ENCODE results near the gene CYP8B1.

Gene CYP8B1, protein sequence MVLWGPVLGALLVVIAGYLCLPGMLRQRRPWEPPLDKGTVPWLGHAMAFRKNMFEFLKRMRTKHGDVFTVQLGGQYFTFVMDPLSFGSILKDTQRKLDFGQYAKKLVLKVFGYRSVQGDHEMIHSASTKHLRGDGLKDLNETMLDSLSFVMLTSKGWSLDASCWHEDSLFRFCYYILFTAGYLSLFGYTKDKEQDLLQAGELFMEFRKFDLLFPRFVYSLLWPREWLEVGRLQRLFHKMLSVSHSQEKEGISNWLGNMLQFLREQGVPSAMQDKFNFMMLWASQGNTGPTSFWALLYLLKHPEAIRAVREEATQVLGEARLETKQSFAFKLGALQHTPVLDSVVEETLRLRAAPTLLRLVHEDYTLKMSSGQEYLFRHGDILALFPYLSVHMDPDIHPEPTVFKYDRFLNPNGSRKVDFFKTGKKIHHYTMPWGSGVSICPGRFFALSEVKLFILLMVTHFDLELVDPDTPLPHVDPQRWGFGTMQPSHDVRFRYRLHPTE

GRCh38 chr3:42875325-42876151 is at the start of gene CYP8B1:
CYP8B1 (minus strand) TSS chr3:42875879; CDS start chr3:42875816, 63 bp downstream.
- DNase-seq (ENCODE audit: extremely low spot score), result no peak
- TF ChIP-seq NFRKB (IDR thresholded peaks at IDR 0.05) (no peak), ELF4 (IDR thresholded peaks at IDR 0.05) (no peak), HDGF (IDR thresholded peaks at IDR 0.05; ENCODE audit: borderline replicate concordance) (no peak), SUZ12 (IDR thresholded peaks at IDR 0.05) (no peak), FOXA1 (IDR thresholded peaks at IDR 0.05) (no peak)
- CTCF ChIA-PET, result interaction anchor here (0.7 kb wide), 1 partner anchor 12 kb away, joined by 3 read pairs; no protein-coding TSS in a partner anchor
- POLR2A ChIA-PET, result no interaction called here

DNA sequence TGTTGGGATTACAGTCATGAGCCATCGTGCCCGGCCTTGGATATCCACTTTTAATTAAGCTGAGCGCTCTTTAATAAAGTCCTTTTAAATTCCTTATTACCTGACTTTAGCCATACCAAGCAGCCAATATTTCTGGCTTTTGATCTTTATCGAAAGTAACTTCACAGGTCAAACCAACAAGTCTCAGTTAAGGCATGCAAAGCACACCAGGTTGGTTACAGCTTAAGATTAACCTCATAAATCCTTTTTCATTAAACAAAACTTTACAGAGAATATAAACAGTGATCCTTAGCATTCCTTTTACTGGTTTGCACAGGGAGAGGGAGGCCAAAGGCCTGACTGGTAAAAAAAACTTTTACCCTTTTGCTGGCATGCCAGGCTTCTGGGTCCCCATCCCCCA is 47.9 kb upstream of the CYP8B1 start:
- no peak for DNase-seq (ENCODE audit: extremely low spot score)
- POLR2A ChIA-PET, result no interaction called here
- CTCF ChIA-PET, result no interaction called here

GRCh38 chr3:42914771-42915515 is 39.3 kb upstream of the CYP8B1 start:
- CTCF ChIA-PET, result no interaction called here
- DNase-seq (ENCODE audit: extremely low spot score), result no peak

More for the DNA sequence above, 47.9 kb upstream of the CYP8B1 start:
- TF ChIP-seq TARDBP (IDR thresholded peaks at IDR 0.05) (no peak), FOXK2 (IDR thresholded peaks at IDR 0.05) (no peak)

GRCh38 chr3:42911551-42911950 is 35.9 kb upstream of the CYP8B1 start:
- ChIA-PET CTCF (no interaction called here), POLR2A (no interaction called here)
- no peak for DNase-seq (ENCODE audit: extremely low spot score)
- TF ChIP-seq NFRKB (IDR thresholded peaks at IDR 0.05), result no peak
- no peak for TF ChIP-seq CTBP1 (IDR thresholded peaks at IDR 0.05; ENCODE audit: borderline replicate concordance)
- TF ChIP-seq ELF4 (IDR thresholded peaks at IDR 0.05), result no peak

More at GRCh38 chr3:42914771-42915515, 39.3 kb upstream of the CYP8B1 start:
- POLR2A ChIA-PET, result no interaction called here
- TF ChIP-seq LEF1 (IDR thresholded peaks at IDR 0.05; ENCODE audit: borderline replicate concordance), result no peak
- no peak for TF ChIP-seq ZNF384 (IDR thresholded peaks at IDR 0.05)

DNA sequence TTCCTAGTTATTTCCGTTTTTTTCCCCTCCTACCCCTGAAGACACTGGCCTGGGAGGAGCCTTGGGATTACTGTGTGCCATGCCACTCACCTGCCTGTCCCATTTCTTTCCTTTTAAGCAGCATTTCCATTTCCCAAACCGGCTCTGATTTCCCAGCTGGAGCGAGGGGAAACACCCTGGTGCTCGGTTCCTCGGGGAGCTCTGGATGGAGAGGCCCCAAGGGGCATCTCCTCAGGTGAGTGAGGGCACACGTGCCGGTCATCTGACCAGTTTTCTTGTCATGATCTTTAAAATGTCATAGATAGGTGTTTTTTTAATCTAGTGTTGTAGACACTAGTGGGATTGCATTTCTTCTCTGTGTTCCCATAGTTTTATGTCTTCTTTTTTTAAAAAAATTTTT is 33.0 kb upstream of the CYP8B1 start:
- CTCF ChIA-PET, result no interaction called here

GRCh38 chr3:42906848-42907183 is 31.1 kb upstream of the CYP8B1 start:
- TF ChIP-seq FOXA1 (IDR thresholded peaks at IDR 0.05) (no peak), SUZ12 (IDR thresholded peaks at IDR 0.05) (no peak), SP1 (IDR thresholded peaks at IDR 0.05) (no peak), LEF1 (IDR thresholded peaks at IDR 0.05; ENCODE audit: borderline replicate concordance) (no peak), NFRKB (IDR thresholded peaks at IDR 0.05) (no peak), HDGF (IDR thresholded peaks at IDR 0.05; ENCODE audit: borderline replicate concordance) (no peak), ARNT (IDR thresholded peaks at IDR 0.05) (no peak), CTBP1 (IDR thresholded peaks at IDR 0.05; ENCODE audit: borderline replicate concordance) (no peak), FOXK2 (IDR thresholded peaks at IDR 0.05) (no peak), ELF4 (IDR thresholded peaks at IDR 0.05) (no peak)
- TF ChIP-seq, protein P1, sequence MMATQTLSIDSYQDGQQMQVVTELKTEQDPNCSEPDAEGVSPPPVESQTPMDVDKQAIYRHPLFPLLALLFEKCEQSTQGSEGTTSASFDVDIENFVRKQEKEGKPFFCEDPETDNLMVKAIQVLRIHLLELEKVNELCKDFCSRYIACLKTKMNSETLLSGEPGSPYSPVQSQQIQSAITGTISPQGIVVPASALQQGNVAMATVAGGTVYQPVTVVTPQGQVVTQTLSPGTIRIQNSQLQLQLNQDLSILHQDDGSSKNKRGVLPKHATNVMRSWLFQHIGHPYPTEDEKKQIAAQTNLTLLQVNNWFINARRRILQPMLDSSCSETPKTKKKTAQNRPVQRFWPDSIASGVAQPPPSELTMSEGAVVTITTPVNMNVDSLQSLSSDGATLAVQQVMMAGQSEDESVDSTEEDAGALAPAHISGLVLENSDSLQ (IDR thresholded peaks at IDR 0.05), result no peak
- no peak for DNase-seq (ENCODE audit: extremely low spot score)
- ChIA-PET POLR2A (no interaction called here), CTCF (no interaction called here)

More for the DNA sequence above, 33.0 kb upstream of the CYP8B1 start:
- TF ChIP-seq FOXA1 (IDR thresholded peaks at IDR 0.05) (no peak), TARDBP (IDR thresholded peaks at IDR 0.05) (no peak), HDGF (IDR thresholded peaks at IDR 0.05; ENCODE audit: borderline replicate concordance) (no peak), ARNT (IDR thresholded peaks at IDR 0.05) (no peak), FOXM1 (IDR thresholded peaks at IDR 0.05; ENCODE audit: borderline replicate concordance) (no peak), L3MBTL2 (conservative IDR thresholded peaks at IDR 0.05) (no peak), BHLHE40 (IDR thresholded peaks at IDR 0.05; ENCODE audit: borderline replicate concordance) (no peak)
- POLR2A ChIA-PET, result no interaction called here
- no peak for DNase-seq (ENCODE audit: extremely low spot score)

- TF ChIP-seq TARDBP (IDR thresholded peaks at IDR 0.05) (no peak), LEF1 (IDR thresholded peaks at IDR 0.05; ENCODE audit: borderline replicate concordance) (no peak), CTBP1 (IDR thresholded peaks at IDR 0.05; ENCODE audit: borderline replicate concordance) (no peak), ARNT (IDR thresholded peaks at IDR 0.05) (no peak), SP1 (IDR thresholded peaks at IDR 0.05) (no peak), FOXM1 (IDR thresholded peaks at IDR 0.05; ENCODE audit: borderline replicate concordance) (no peak), NFRKB (IDR thresholded peaks at IDR 0.05) (no peak), ZNF384 (IDR thresholded peaks at IDR 0.05) (no peak), HDGF (IDR thresholded peaks at IDR 0.05; ENCODE audit: borderline replicate concordance) (no peak), L3MBTL2 (conservative IDR thresholded peaks at IDR 0.05) (no peak), BHLHE40 (IDR thresholded peaks at IDR 0.05; ENCODE audit: borderline replicate concordance) (no peak), SUZ12 (IDR thresholded peaks at IDR 0.05) (no peak), FOXK2 (IDR thresholded peaks at IDR 0.05) (no peak)
- ChIA-PET POLR2A (no interaction called here), CTCF (no interaction called here)
- DNase-seq (ENCODE audit: extremely low spot score), result no peak
Measured at GRCh38 chr3:42906070-42906847, 30.6 kb upstream of the CYP8B1 start, which contains the start of gene ZNF662. ZNF662 (plus strand) TSS chr3:42906142; CDS start chr3:42908115, 1,973 bp downstream.
